ENCODE results near the gene PLA2G4A. TPM values are rescaled to one million over a fixed set of nuclear protein-coding genes. Genes with fewer than 3 reads are reported as not detected.

The PLA2G4A gene
- not detected for polyA plus RNA-seq (2012; ENCODE audit: insufficient read depth, insufficient read length, low read depth)

- H3K9me3 ChIP-seq, result no peaks in the 10 kb centered on the region
- DNase-seq, result no peak
- peaks cover 2% of the 10 kb centered on the region for H3K27me3 ChIP-seq
- peak within 1 kb of the TSS; percentile 39 for H3K4me3 ChIP-seq (ENCODE audit: low read depth, low read length)
- no peak for TF ChIP-seq CTCF (IDR thresholded peaks at IDR 0.05; ENCODE audit: low read depth, low read length)
- H3K4me1 ChIP-seq, result no peaks in the 10 kb centered on the region
- no peaks in the 10 kb centered on the region for H3K36me3 ChIP-seq
These were observed at the start of gene PLA2G4A for GRCh38 chr1:186828611-186829454. Gene PLA2G4A, plus strand, starts transcription at chr1:186828949. Its CDS starts 25,406 bp downstream, at chr1:186854355.

GRCh38 chr1:186780076-186780475, 48.7 kb upstream of the PLA2G4A start:
- Histone ChIP-seq H3K4me3 (ENCODE audit: low read depth, low read length) (no peak overlapping the region), H3K9me3 (no peaks in the 10 kb centered on the region), H3K27me3 (no peaks in the 10 kb centered on the region), H3K4me1 (no peaks in the 10 kb centered on the region), H3K36me3 (no peaks in the 10 kb centered on the region)
- TF ChIP-seq CTCF (IDR thresholded peaks at IDR 0.05; ENCODE audit: low read depth, low read length), result no peak
- DNase-seq, result no peak

GRCh38 chr1:186781730-186782129, 47.0 kb upstream of the PLA2G4A start:
- H3K4me3 ChIP-seq (ENCODE audit: low read depth, low read length), result no peak overlapping the region
- H3K36me3 ChIP-seq, result no peaks in the 10 kb centered on the region
- TF ChIP-seq CTCF (IDR thresholded peaks at IDR 0.05; ENCODE audit: low read depth, low read length), result no peak
- H3K27me3 ChIP-seq, result no peaks in the 10 kb centered on the region
- H3K4me1 ChIP-seq, result no peaks in the 10 kb centered on the region
- DNase-seq, result no peak
- H3K9me3 ChIP-seq, result no peaks in the 10 kb centered on the region

- H3K9me3 ChIP-seq, result no peaks in the 10 kb centered on the region
- TF ChIP-seq CTCF (IDR thresholded peaks at IDR 0.05; ENCODE audit: low read depth, low read length), result no peak
- DNase-seq, result no peak
- no peaks in the 10 kb centered on the region for H3K27me3 ChIP-seq
- H3K36me3 ChIP-seq, result no peaks in the 10 kb centered on the region
- no peaks in the 10 kb centered on the region for H3K4me1 ChIP-seq
- no peak overlapping the region for H3K4me3 ChIP-seq (ENCODE audit: low read depth, low read length)
These were observed 46.0 kb upstream of the PLA2G4A start for GRCh38 chr1:186782791-186783190.

GRCh38 chr1:186783193-186783592, 45.6 kb upstream of the PLA2G4A start:
- no peaks in the 10 kb centered on the region for H3K27me3 ChIP-seq

More at GRCh38 chr1:186783193-186783592, 45.6 kb upstream of the PLA2G4A start:
- TF ChIP-seq CTCF (IDR thresholded peaks at IDR 0.05; ENCODE audit: low read depth, low read length), result no peak
- no peaks in the 10 kb centered on the region for H3K9me3 ChIP-seq
- H3K36me3 ChIP-seq, result no peaks in the 10 kb centered on the region
- no peaks in the 10 kb centered on the region for H3K4me1 ChIP-seq
- no peak overlapping the region for H3K4me3 ChIP-seq (ENCODE audit: low read depth, low read length)
- DNase-seq, result no peak
